ENCODE data around the gene HOXA4. TPM values are rescaled to one million over a fixed set of nuclear protein-coding genes. Genes with fewer than 3 reads are reported as not detected.

The HOXA4 gene
- total RNA-seq, 1 donor from 2014 or later: not detected

DNA sequence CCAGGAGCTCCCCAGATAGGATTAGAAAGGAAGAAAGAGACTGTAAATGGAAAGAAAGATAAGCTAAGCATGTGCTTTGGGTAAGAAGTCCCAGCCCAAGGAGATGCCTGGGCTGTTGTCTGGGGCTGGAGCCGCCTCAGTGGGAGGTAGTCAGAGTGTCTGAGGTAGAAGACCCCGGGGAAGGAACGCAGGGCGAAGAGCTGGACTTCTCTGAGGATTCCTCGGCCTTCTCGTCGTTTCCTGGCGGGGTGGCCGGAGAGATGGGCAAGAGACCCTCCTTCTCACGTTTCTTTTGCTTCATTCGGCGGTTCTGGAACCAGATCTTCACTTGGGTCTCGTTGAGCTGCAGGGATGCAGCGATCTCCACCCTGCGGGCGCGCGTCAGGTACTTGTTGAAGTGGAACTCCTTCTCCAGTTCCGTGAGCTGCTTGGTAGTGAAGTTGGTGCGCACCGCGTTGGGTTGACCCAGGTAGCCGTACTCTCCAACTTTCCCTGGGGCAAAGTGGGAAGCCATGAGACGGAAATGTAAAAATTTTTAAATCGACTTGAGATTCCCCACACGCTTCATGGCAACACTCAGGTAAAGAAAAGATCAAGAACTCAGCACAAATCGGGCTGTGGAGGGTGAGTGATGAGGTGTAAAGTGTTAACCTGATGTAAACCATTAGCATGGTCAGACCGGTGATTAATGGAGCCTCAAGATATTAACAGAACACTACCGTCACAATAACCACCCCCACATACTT, 36.1 kb downstream of the HOXA4 start:
- no peak for TF ChIP-seq CTCF (IDR thresholded peaks at IDR 0.05)
- no peak overlapping the region for H3K27ac Mint-ChIP-seq (ENCODE audit: unreplicated experiment)
- no peaks in the 10 kb centered on the region for H3K36me3 Mint-ChIP-seq (ENCODE audit: unreplicated experiment)
- no peaks in the 10 kb centered on the region for H3K9me3 Mint-ChIP-seq (ENCODE audit: unreplicated experiment)
- no peak overlapping the region for H3K4me3 Mint-ChIP-seq (ENCODE audit: unreplicated experiment)
- H3K27me3 Mint-ChIP-seq (ENCODE audit: unreplicated experiment): peaks cover 95% of the 10 kb centered on the region
- no peak for DNase-seq (ENCODE audit: extremely low spot score, unreplicated experiment)
- peaks cover 11% of the 10 kb centered on the region for H3K4me1 Mint-ChIP-seq (ENCODE audit: unreplicated experiment)

GRCh38 chr7:27093184-27093895, 37.2 kb downstream of the HOXA4 start:
- Mint-ChIP-seq H3K27me3 (ENCODE audit: unreplicated experiment) (peaks cover 89% of the 10 kb centered on the region), H3K4me3 (ENCODE audit: unreplicated experiment) (no peak overlapping the region), H3K4me1 (ENCODE audit: unreplicated experiment) (peaks cover 10% of the 10 kb centered on the region), H3K36me3 (ENCODE audit: unreplicated experiment) (no peaks in the 10 kb centered on the region), H3K9me3 (ENCODE audit: unreplicated experiment) (no peaks in the 10 kb centered on the region), H3K27ac (ENCODE audit: unreplicated experiment) (no peak overlapping the region)
- no peak for DNase-seq (ENCODE audit: extremely low spot score, unreplicated experiment)
- no peak for TF ChIP-seq CTCF (IDR thresholded peaks at IDR 0.05)

- Mint-ChIP-seq H3K36me3 (ENCODE audit: unreplicated experiment) (no peaks in the 10 kb centered on the region), H3K4me1 (ENCODE audit: unreplicated experiment) (peaks cover 10% of the 10 kb centered on the region), H3K27ac (ENCODE audit: unreplicated experiment) (no peak overlapping the region), H3K4me3 (ENCODE audit: unreplicated experiment) (no peak overlapping the region), H3K9me3 (ENCODE audit: unreplicated experiment) (no peaks in the 10 kb centered on the region), H3K27me3 (ENCODE audit: unreplicated experiment) (peaks cover 83% of the 10 kb centered on the region)
- no peak for DNase-seq (ENCODE audit: extremely low spot score, unreplicated experiment)
- no peak for TF ChIP-seq CTCF (IDR thresholded peaks at IDR 0.05)
Measured at GRCh38 chr7:27092819-27093110, 37.8 kb downstream of the HOXA4 start.

DNA sequence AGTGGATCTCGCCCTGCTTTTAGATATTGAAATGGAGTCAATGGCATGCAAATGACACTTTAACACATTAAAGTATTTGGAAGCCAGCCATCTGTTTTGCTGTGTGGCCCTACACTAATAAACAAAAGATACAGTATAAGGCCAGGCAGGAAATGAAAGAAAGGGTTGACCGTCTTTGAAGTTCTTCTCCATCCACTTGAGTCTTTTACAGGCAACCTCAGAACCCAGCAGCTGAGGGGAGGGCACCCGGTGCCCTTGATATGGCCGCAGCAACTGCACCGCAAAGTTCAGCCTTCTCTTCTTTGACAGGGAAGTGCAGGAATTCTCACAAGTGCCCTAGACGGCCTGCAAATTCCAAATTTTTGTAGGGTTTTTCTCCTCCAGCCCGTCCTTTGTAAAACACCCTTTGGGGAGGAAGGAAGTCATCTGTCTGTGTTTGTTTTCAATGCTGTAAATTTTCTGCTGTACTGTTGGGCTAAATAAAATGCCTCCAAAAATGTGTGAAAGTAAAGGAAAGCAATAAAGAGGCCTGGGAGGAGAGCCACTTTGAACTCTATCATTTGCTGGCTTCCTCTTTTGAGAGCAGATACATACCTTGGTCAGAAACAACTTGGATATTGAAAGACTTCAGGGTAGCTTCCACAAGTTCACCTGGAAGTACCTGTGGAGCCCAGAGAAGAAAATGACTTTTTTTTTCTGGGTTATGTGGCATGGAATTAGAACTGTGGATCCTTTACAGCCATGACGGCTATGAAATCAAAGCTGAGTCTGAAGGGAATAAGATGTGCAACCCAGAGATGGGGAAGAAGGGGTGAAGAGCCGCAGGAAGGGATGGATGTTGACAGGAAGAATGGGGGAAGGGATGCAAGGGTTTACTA, 38.4 kb downstream of the HOXA4 start:
- H3K27me3 Mint-ChIP-seq (ENCODE audit: unreplicated experiment): peaks cover 77% of the 10 kb centered on the region
- no peaks in the 10 kb centered on the region for H3K36me3 Mint-ChIP-seq (ENCODE audit: unreplicated experiment)
- no peak overlapping the region for H3K27ac Mint-ChIP-seq (ENCODE audit: unreplicated experiment)
- no peak for DNase-seq (ENCODE audit: extremely low spot score, unreplicated experiment)
- no peak overlapping the region for H3K4me3 Mint-ChIP-seq (ENCODE audit: unreplicated experiment)
- peaks cover 8% of the 10 kb centered on the region for H3K4me1 Mint-ChIP-seq (ENCODE audit: unreplicated experiment)
- no peaks in the 10 kb centered on the region for H3K9me3 Mint-ChIP-seq (ENCODE audit: unreplicated experiment)
- no peak for TF ChIP-seq CTCF (IDR thresholded peaks at IDR 0.05)

DNA sequence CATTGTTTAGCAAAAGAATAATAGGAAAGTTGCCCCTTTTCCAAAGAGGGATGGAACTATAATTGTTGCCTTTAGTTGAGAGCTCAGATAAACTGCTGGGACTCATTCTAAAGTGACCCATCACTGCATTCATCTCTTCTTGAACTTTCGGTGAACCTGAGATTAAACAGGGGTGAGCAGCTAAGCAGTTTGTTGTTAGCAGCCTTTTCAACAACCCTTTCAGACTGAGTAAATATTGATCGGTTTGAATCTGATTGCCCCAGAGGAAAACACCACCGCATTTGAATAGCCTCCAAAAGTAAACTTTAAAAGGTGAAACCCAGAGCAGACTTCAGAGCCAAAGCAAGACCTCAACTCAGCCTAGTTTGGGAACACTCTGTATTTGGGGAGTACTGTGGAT, 39.5 kb downstream of the HOXA4 start:
- Mint-ChIP-seq H3K27ac (ENCODE audit: unreplicated experiment) (no peak overlapping the region), H3K27me3 (ENCODE audit: unreplicated experiment) (peaks cover 71% of the 10 kb centered on the region), H3K9me3 (ENCODE audit: unreplicated experiment) (no peaks in the 10 kb centered on the region), H3K4me3 (ENCODE audit: unreplicated experiment) (no peak overlapping the region), H3K36me3 (ENCODE audit: unreplicated experiment) (no peaks in the 10 kb centered on the region), H3K4me1 (ENCODE audit: unreplicated experiment) (peaks cover 2% of the 10 kb centered on the region)
- DNase-seq (ENCODE audit: extremely low spot score, unreplicated experiment): no peak
- no peak for TF ChIP-seq CTCF (IDR thresholded peaks at IDR 0.05)
